HG03354 (cell line): ENCODE measurements around the gene RPS27.
"Not testable (repeated sequence)": the region's sequence is repeated elsewhere in the genome, so short reads cannot be mapped to it uniquely, and the experiment has no call there.

Experiments
- ATAC-seq: cut with Tn5 transposase; IDR thresholded peaks from one replicate; pipeline ENCODE4 v1.9.1; 2021; ENCODE audit warnings: mild to moderate bottlenecking; ENCODE audit not compliant: unreplicated experiment, poor library complexity, severe bottlenecking

The RPS27 gene

GRCh38 chr1:153984123-153984894, 6.3 kb upstream of the RPS27 start:
- ATAC-seq, result no peak

GRCh38 chr1:153985341-153985912, 5.1 kb upstream of the RPS27 start:
- ATAC-seq, result no peak

- ATAC-seq, result no peak
Measured at GRCh38 chr1:153985941-153986761, 4.4 kb upstream of the RPS27 start, which contains the start of gene RAB13. Gene RAB13 (minus strand): TSS chr1:153986339. CDS start chr1:153986236, 103 bp downstream.

GRCh38 chr1:153987621-153988020, 2.9 kb upstream of the RPS27 start:
- no peak for ATAC-seq

- no peak for ATAC-seq
Measured at GRCh38 chr1:153991151-153991630, 629 bp downstream of the RPS27 start.

- ATAC-seq, result no peak
Measured at GRCh38 chr1:153991806-153992205, 1.2 kb downstream of the RPS27 start.

GRCh38 chr1:153995202-153995601, 4.6 kb downstream of the RPS27 start:
- no peak for ATAC-seq

- no peak for ATAC-seq
Measured at GRCh38 chr1:153995640-153996039, 5.1 kb downstream of the RPS27 start.

GRCh38 chr1:153996882-153997281, 6.3 kb downstream of the RPS27 start:
- ATAC-seq, result not testable (repeated sequence)

- ATAC-seq, result no peak
Measured at GRCh38 chr1:154000420-154000819, 9.9 kb downstream of the RPS27 start.

GRCh38 chr1:154006136-154006535, 15.6 kb downstream of the RPS27 start:
- no peak for ATAC-seq

GRCh38 chr1:154012129-154012528, 21.6 kb downstream of the RPS27 start:
- no peak for ATAC-seq

GRCh38 chr1:154012543-154012942, 22.0 kb downstream of the RPS27 start:
- ATAC-seq, result not testable (repeated sequence)

GRCh38 chr1:154014154-154014907, 23.8 kb downstream of the RPS27 start:
- no peak for ATAC-seq

- ATAC-seq, result no peak
Measured at GRCh38 chr1:154019269-154019668, 28.7 kb downstream of the RPS27 start.

GRCh38 chr1:154019940-154020339, 29.4 kb downstream of the RPS27 start:
- no peak for ATAC-seq

GRCh38 chr1:154033697-154034096, 43.1 kb downstream of the RPS27 start:
- ATAC-seq, result not testable (repeated sequence)
